Liver (tissue), 3 donors: ENCODE results near the gene FEZF2.

Source experiments
- EGR1 ChIP-seq, 2 donors: IDR thresholded peaks; 2 replicates each; pipeline ENCODE4 v1.6.1; 2016 to 2018; ENCODE audit warnings: antibody characterized with exemption in 2 of 2, low read depth in 2 of 2
- GABPA ChIP-seq, 2 donors: IDR thresholded peaks in 1 of 2; conservative IDR thresholded peaks in 1 of 2; 2 replicates each; pipeline ENCODE4 v1.6.1; 2016; ENCODE audit warnings: antibody characterized with exemption in 2 of 2, mild to moderate bottlenecking in 1 of 2, moderate library complexity in 1 of 2
- NR2F2 ChIP-seq: IDR thresholded peaks from 2 replicates; pipeline ENCODE4 v1.6.1; 2016; ENCODE audit warnings: antibody characterized with exemption
- RAD21 ChIP-seq, 2 donors: IDR thresholded peaks; 2 replicates each; pipeline ENCODE4 v1.6.1; 2016; ENCODE audit warnings: antibody characterized with exemption in 2 of 2, mild to moderate bottlenecking in 2 of 2
- SP1 ChIP-seq: IDR thresholded peaks from 2 replicates; pipeline ENCODE4 v1.6.1; 2018; ENCODE audit warnings: antibody characterized with exemption, mild to moderate bottlenecking
- TAF1 ChIP-seq: conservative IDR thresholded peaks from 2 replicates; pipeline ENCODE4 v1.6.1; 2016; ENCODE audit warnings: antibody characterized with exemption, mild to moderate bottlenecking
- YY1 ChIP-seq: IDR thresholded peaks from 2 replicates; pipeline ENCODE4 v1.6.1; 2016; ENCODE audit warnings: antibody characterized with exemption, mild to moderate bottlenecking
- TF ChIP-seq, protein P1 (sequence below): fragments of 150-350 bp; IDR thresholded peaks from 2 replicates; pipeline ENCODE4 v1.5.1; 2017; ENCODE audit warnings: improper control_type of control experiment, low read depth, low read length; ENCODE audit not compliant: missing input control
- TF ChIP-seq, protein P2 (sequence below): IDR thresholded peaks from 2 replicates; pipeline ENCODE4 v1.6.1; 2016; ENCODE audit warnings: antibody characterized with exemption, mild to moderate bottlenecking
- TF ChIP-seq, protein P3 (sequence below): IDR thresholded peaks from 2 replicates; pipeline ENCODE4 v1.6.1; 2016; ENCODE audit warnings: antibody characterized with exemption
- donor health status: healthy.
- donor health status: healthy.

DNA sequence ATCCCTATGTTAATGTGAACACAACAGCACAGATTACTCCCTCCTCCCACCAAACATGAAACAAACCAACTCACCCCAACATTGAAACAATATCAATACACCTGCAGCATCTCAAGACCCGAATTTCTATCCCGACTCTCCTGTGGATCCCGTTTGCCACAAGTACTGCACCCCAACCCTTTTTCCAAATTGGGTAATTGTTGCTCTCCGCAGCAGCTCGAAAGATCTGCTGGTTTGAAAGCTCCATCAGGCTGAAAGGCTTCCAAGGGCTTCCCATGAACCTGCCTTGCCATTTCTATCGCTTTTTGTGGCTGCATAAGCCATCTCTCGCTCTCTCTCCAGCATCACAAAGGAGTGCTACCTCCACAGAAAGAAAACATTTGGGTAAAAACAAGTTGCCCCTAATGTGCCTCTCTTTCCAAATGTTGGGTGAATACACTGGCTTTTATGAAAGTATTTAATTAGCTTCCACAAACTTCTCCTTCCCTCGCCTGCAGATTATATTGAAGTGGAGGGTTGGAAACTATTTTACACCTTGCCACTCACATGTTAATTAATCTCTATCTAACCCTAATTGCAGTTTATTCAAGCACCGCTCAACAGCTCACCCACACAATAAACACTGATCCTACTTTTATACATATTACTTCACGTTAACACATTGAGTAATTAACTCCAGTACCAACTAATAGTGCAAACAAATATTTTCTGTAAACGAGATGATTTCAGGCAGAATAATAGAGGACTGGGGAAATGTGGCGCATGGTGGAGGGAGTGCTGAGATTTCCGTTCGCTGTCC, 2.5 kb upstream of the FEZF2 start:
- TF ChIP-seq, protein P1, sequence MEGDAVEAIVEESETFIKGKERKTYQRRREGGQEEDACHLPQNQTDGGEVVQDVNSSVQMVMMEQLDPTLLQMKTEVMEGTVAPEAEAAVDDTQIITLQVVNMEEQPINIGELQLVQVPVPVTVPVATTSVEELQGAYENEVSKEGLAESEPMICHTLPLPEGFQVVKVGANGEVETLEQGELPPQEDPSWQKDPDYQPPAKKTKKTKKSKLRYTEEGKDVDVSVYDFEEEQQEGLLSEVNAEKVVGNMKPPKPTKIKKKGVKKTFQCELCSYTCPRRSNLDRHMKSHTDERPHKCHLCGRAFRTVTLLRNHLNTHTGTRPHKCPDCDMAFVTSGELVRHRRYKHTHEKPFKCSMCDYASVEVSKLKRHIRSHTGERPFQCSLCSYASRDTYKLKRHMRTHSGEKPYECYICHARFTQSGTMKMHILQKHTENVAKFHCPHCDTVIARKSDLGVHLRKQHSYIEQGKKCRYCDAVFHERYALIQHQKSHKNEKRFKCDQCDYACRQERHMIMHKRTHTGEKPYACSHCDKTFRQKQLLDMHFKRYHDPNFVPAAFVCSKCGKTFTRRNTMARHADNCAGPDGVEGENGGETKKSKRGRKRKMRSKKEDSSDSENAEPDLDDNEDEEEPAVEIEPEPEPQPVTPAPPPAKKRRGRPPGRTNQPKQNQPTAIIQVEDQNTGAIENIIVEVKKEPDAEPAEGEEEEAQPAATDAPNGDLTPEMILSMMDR: no peak
- TF ChIP-seq GABPA (IDR thresholded peaks at IDR 0.05 in 1 of 2, conservative IDR thresholded peaks at IDR 0.05 in 1 of 2) (no peak), TAF1 (no peak), YY1 (no peak), RAD21 (IDR thresholded peaks at IDR 0.05) (no peak), NR2F2 (no peak), EGR1 (IDR thresholded peaks at IDR 0.05; ENCODE audit: low read depth in 2 of 2) (no peak), SP1 (no peak)
- TF ChIP-seq, protein P2, sequence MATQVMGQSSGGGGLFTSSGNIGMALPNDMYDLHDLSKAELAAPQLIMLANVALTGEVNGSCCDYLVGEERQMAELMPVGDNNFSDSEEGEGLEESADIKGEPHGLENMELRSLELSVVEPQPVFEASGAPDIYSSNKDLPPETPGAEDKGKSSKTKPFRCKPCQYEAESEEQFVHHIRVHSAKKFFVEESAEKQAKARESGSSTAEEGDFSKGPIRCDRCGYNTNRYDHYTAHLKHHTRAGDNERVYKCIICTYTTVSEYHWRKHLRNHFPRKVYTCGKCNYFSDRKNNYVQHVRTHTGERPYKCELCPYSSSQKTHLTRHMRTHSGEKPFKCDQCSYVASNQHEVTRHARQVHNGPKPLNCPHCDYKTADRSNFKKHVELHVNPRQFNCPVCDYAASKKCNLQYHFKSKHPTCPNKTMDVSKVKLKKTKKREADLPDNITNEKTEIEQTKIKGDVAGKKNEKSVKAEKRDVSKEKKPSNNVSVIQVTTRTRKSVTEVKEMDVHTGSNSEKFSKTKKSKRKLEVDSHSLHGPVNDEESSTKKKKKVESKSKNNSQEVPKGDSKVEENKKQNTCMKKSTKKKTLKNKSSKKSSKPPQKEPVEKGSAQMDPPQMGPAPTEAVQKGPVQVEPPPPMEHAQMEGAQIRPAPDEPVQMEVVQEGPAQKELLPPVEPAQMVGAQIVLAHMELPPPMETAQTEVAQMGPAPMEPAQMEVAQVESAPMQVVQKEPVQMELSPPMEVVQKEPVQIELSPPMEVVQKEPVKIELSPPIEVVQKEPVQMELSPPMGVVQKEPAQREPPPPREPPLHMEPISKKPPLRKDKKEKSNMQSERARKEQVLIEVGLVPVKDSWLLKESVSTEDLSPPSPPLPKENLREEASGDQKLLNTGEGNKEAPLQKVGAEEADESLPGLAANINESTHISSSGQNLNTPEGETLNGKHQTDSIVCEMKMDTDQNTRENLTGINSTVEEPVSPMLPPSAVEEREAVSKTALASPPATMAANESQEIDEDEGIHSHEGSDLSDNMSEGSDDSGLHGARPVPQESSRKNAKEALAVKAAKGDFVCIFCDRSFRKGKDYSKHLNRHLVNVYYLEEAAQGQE: no peak
- TF ChIP-seq, protein P3, sequence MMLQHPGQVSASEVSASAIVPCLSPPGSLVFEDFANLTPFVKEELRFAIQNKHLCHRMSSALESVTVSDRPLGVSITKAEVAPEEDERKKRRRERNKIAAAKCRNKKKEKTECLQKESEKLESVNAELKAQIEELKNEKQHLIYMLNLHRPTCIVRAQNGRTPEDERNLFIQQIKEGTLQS: no peak
